ENCODE results near the gene DEPDC5. TPM values are rescaled to one million over a fixed set of nuclear protein-coding genes. Genes with fewer than 3 reads are reported as not detected.

Gene DEPDC5
- total and polyA plus RNA-seq, 10 of the 15 experiments (the other 5 are each of a cell fraction or from before 2014, with no cell fraction given), result 3.0 to 38.9 (median 22.8) TPM

GRCh38 chr22:31953261-31953660 is 199.4 kb downstream of the DEPDC5 start:
- Histone ChIP-seq H3K4me2 (ENCODE audit: control insufficient read depth, insufficient read depth) (no peak overlapping the region), H3K36me3 (ENCODE audit: control insufficient read depth in 2 of 2, insufficient read depth in 2 of 2, low read length in 1 of 2) (peaks cover 6 to 25% of the 10 kb centered on the region in 2 experiments), H3K79me2 (ENCODE audit: control insufficient read depth, insufficient read depth, low read length) (peaks cover 45% of the 10 kb centered on the region), H3K9ac (ENCODE audit: control insufficient read depth, insufficient read depth, low read length) (no peak overlapping the region), H3K9me3 (replicated peaks; ENCODE audit: control insufficient read depth, insufficient read depth, low read length) (no peaks in the 10 kb centered on the region), H3K27me3 (replicated peaks in 1 of 2; ENCODE audit: control insufficient read depth in 2 of 2, insufficient read depth in 2 of 2, low read length in 1 of 2) (no peaks in the 10 kb centered on the region), H3K4me1 (ENCODE audit: control insufficient read depth, insufficient read depth, low read length) (peaks cover 4% of the 10 kb centered on the region; the same call in 1 of the 2 replicates), H4K20me1 (ENCODE audit: control insufficient read depth, insufficient read depth) (no peaks in the 10 kb centered on the region), H2AFZ (ENCODE audit: control insufficient read depth, low read depth, low read length) (no peak overlapping the region), H3K27ac (ENCODE audit: control insufficient read depth, insufficient read depth) (no peak overlapping the region), H3K4me3 (no peak overlapping the region)
- DNase-seq (ENCODE audit: low read depth, low spot score), result no peak
- no peak for FAIRE-seq
- SMC1A ChIA-PET (ENCODE audit: uncharacterized antibody, unreplicated experiment), result interaction anchor here (0.8 to 1.2 kb wide), 3 partner anchors 17 to 291 kb away, joined by 3 to 4 read pairs (median 3); partner anchors contain the start of gene PISD
- in situ Hi-C loops (cut with MboI) (no loop called here), intact Hi-C loops (cut with micrococcal nuclease; ENCODE audit: unreplicated experiment) (no loop called here)
- TF ChIP-seq BRCA1 (IDR thresholded peaks at IDR 0.05; ENCODE audit: low read depth, low read length), result no peak
- TF ChIP-seq ZZZ3 (IDR thresholded peaks at IDR 0.05; ENCODE audit: control insufficient read depth, insufficient read length, low read depth), result no peak
- TF ChIP-seq BCLAF1 (IDR thresholded peaks at IDR 0.05), result no peak
- TF ChIP-seq SREBF2 (IDR thresholded peaks at IDR 0.05; ENCODE audit: low read length), result no peak
- TF ChIP-seq YBX1 (IDR thresholded peaks at IDR 0.05), result no peak
- TF ChIP-seq SUZ12 (IDR thresholded peaks at IDR 0.05; ENCODE audit: unreplicated experiment), result no peak
- no peak for TF ChIP-seq TARDBP (IDR thresholded peaks at IDR 0.05; ENCODE audit: borderline replicate concordance)
- ATAC-seq, result no peak
- POLR2A ChIA-PET, result interaction anchor here (1.5 kb wide), 1 partner anchor 291 kb away, joined by 4 read pairs; no protein-coding TSS in a partner anchor
- CTCF ChIA-PET, result interaction anchor here (0.8 to 2.0 kb wide), 4 partner anchors 17 to 291 kb away, joined by 3 to 15 read pairs (median 5); partner anchors contain the start of gene PISD
- 97% methylated on average over 3 of the region's 3 CpGs for WGBS (ENCODE audit: insufficient coverage, insufficient replicate concordance, low lambda C conversion rate, missing lambda C conversion rate)
- RAD21 ChIA-PET (ENCODE audit: unreplicated experiment), result interaction anchor here (0.5 to 1.5 kb wide), 3 partner anchors 17 to 438 kb away, joined by 3 to 7 read pairs (median 3); no protein-coding TSS in a partner anchor
- no TSS peak for BruUV-seq (replicated peaks)
